HFF-Myc (cell line): Measurements from ENCODE around the gene NUB1.

Experiments
- DNase-seq: peaks from one replicate; pipeline ENCODE4 v3.0.0-alpha.2; 2011; ENCODE audit warnings: low read depth; ENCODE audit errors: extremely low read depth
- H3K4me3 ChIP-seq: replicated peaks from 2 replicates; pipeline ENCODE4 v1.5.1; 2011; ENCODE audit warnings: low read depth, mild to moderate bottlenecking, control low read depth, low read length
- TF ChIP-seq, protein P1 (sequence below): IDR thresholded peaks from 2 replicates; pipeline ENCODE4 v1.5.1; 2012; ENCODE audit warnings: mild to moderate bottlenecking, low read depth, low read length, control low read depth; ENCODE audit errors: missing control alignments

The NUB1 gene

DNA sequence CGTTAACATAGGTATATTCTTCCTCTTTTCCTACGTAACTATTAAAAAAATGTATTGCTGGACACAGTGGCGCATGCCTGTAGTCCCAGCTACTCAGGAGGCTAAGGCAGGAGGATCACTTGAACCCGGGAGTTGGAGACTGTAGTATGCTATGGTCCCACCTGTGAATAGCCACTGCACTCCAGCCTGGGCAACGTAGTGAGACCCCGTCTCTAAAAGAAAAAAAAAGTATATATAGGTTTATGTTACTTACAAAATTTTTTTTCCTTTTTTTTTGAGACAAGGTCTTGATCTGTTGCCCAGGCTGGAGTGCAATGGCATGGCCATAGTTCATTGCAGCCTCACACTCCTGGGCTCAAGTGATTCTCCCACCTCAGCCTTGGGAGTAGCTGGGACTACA lies 5.6 kb downstream of the NUB1 start:
- no peak for DNase-seq
- TF ChIP-seq, protein P1, sequence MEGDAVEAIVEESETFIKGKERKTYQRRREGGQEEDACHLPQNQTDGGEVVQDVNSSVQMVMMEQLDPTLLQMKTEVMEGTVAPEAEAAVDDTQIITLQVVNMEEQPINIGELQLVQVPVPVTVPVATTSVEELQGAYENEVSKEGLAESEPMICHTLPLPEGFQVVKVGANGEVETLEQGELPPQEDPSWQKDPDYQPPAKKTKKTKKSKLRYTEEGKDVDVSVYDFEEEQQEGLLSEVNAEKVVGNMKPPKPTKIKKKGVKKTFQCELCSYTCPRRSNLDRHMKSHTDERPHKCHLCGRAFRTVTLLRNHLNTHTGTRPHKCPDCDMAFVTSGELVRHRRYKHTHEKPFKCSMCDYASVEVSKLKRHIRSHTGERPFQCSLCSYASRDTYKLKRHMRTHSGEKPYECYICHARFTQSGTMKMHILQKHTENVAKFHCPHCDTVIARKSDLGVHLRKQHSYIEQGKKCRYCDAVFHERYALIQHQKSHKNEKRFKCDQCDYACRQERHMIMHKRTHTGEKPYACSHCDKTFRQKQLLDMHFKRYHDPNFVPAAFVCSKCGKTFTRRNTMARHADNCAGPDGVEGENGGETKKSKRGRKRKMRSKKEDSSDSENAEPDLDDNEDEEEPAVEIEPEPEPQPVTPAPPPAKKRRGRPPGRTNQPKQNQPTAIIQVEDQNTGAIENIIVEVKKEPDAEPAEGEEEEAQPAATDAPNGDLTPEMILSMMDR = no peak
- no peak overlapping the region for H3K4me3 ChIP-seq

DNA sequence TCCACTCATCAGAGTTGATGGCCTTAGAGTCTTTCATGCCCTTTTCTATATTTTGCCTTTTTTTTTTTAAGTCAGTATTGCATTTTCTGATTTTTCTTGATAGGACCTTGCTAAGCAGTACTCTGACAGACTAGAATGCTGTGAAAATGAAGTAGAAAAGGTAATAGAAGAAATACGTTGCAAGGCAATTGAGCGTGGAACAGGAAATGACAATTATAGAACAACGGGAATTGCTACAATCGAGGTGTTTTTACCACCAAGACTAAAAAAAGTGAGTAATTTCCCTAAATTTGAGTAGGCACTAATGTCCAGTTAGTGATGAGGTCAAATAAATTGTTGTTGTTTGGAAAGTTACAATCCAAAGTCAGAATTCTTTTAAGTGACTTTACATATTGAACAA lies 7.4 kb downstream of the NUB1 start:
- TF ChIP-seq, protein P1 = no peak
- no peak for DNase-seq
- no peak overlapping the region for H3K4me3 ChIP-seq

DNA sequence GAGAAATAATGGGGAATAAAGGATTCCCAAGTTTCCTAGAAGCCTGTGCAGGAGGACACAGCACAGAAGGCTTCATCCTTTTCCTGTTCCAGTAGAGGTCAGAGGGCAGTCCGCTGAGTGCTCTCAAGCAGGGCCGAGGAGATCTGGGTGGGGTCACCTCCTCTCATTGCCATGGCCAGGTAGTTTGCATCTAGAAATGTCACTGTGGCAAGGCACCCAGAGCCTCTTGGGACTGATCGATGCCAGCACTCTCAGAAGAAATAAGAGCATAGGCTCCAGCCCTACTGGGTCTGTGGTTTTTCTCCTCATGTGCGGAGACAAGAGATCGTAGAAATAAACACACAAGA lies 7.9 kb downstream of the NUB1 start:
- no peak overlapping the region for H3K4me3 ChIP-seq
- DNase-seq = no peak
- TF ChIP-seq, protein P1 = no peak

DNA sequence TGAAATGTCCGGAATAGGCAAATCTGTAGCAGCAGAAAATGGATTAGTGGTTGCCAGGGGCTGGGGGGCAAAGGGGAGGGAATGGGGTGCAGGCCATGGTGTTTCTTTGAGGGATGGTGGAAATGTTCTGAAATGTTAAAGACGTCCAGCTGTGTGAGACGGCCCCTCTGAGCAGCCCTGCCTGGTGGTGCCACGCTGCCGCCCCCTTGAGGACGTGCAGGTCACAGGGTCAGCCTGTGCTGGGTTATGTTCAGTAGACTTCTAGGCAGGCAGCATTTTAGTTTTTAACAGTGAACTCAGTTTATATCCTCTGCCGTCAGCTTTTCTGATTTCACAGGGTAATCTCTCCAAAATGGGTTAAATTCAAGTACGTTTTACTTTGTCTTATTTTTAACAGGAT lies 9.4 kb downstream of the NUB1 start:
- no peak overlapping the region for H3K4me3 ChIP-seq
- TF ChIP-seq, protein P1 = peak; percentile 21
- no peak for DNase-seq

DNA sequence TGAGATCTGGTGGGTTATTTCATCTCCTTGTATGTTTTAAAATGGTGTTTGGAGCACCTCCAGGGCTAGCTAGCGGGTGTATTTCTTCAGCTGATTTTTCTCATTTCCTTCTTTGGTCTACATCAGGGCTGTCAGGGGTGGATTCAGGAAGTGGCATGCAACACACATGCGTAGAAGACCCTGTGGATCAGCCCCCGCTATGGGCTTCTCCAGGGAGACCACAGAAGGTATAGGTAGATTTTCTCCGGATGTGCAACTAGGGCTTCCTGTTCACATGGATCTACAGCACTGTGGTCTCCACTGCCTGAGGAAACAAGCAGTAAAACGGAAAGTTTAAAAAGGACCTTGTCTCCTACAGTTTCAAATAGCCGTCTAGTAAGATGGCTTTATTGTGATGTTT lies 10.4 kb downstream of the NUB1 start:
- TF ChIP-seq, protein P1 = no peak
- DNase-seq = no peak
- H3K4me3 ChIP-seq = no peak overlapping the region

DNA sequence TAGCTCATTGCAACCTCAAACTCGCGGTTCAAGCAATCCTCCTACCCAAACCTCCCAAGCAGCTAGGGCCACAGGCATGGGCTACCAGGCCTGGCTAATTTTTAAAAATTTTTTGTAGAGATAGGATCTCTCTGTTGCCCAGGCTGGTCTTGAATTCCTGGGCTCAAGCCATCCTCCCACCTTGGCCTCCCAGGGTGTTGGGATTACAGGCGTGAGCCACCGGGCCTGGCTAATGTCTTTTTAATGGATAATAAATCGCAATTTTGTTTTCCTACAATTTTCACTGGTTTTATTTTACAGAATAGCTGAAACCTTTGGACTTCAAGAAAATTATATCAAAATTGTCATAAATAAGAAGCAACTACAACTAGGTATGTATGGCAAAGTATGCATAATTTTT lies 10.9 kb downstream of the NUB1 start:
- DNase-seq = no peak
- TF ChIP-seq, protein P1 = no peak
- H3K4me3 ChIP-seq = no peak overlapping the region

DNA sequence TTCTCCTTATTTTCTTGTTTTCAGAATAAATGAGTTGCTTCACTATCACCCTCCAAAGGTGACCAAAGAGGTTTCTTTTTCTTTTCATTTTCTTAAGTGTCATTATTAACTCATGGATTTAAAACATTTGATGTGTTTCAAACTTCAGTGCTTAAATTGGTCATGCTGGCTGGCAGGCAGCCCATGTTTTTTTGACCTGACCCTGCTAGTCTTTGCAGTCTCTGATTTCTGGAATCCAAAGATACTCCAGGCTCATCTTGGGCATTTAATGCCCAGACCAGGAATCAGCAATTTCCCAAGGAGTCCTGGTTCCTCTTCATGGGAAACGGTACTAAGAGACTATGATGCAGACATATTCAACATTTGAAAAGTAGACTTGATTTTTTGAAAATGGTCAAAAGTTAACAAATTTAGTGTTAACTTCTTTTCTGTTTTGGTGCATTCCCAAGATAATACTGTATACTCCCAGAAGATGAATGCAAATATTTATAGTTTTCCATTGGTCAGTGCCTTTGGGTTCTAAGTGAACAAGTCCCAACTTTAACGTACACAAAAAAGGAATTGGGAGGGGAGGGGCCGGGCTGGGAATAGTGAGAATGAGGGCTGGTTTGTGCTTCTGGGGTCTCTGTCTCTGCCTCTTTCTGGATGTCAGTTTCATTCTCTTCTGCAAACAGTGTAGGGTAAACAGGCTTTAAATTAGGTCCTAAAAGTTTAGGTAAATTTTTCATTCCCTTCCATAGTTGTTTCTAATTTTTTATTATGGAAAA lies 19.8 kb downstream of the NUB1 start:
- TF ChIP-seq, protein P1 = no peak

More for the DNA sequence above, 19.8 kb downstream of the NUB1 start:
- no peak for DNase-seq
- H3K4me3 ChIP-seq = no peak overlapping the region
